ENCODE results near the gene MDP1. TPM values are rescaled to one million over a fixed set of nuclear protein-coding genes. Genes with fewer than 3 reads are reported as not detected.
A peak's percentile ranks its signal among the peaks of the same experiment; 100 is the strongest.

Gene MDP1
- total RNA-seq, 1 donor from 2014 or later: 23.7 TPM

- no peak for DNase-seq
Observed at GRCh38 chr14:24197056-24197450, 18.8 kb downstream of the MDP1 start.

GRCh38 chr14:24196071-24197055 lies 19.5 kb downstream of the MDP1 start:
- peak; percentile 49 for DNase-seq

GRCh38 chr14:24195186-24196070 lies 20.4 kb downstream of the MDP1 start, which contains the start of gene TM9SF1:
TSS of gene TM9SF1 (minus strand) at chr14:24195441. CDS start at chr14:24195019, 422 bp downstream.
- DNase-seq: peak; percentile 93

- no peak for DNase-seq
Observed at GRCh38 chr14:24194873-24195185, 21.0 kb downstream of the MDP1 start.

- DNase-seq: no peak
Observed at GRCh38 chr14:24194186-24194872, 21.5 kb downstream of the MDP1 start.

GRCh38 chr14:24192933-24193332 lies 22.9 kb downstream of the MDP1 start:
- no peak for DNase-seq

GRCh38 chr14:24190416-24190815 lies 25.4 kb downstream of the MDP1 start:
- no peak for DNase-seq

- no peak for DNase-seq
Observed at GRCh38 chr14:24189460-24189859, 26.4 kb downstream of the MDP1 start.

- DNase-seq: no peak
Observed at GRCh38 chr14:24189059-24189375, 26.8 kb downstream of the MDP1 start.

- DNase-seq: peak; percentile 99
Observed at GRCh38 chr14:24188251-24189058, 27.4 kb downstream of the MDP1 start, which contains the start of gene IPO4. TSS of gene IPO4 (minus strand) at chr14:24188816. CDS start at chr14:24188787, 29 bp downstream.

- DNase-seq: no peak
Observed at GRCh38 chr14:24187539-24187915, 28.3 kb downstream of the MDP1 start.

- DNase-seq: no peak
Observed at GRCh38 chr14:24186831-24187538, 28.9 kb downstream of the MDP1 start.

- no peak for DNase-seq
Observed at GRCh38 chr14:24185741-24186140, 30.1 kb downstream of the MDP1 start.

GRCh38 chr14:24185026-24185425 lies 30.8 kb downstream of the MDP1 start:
- DNase-seq: no peak

- DNase-seq: no peak
Observed at GRCh38 chr14:24184104-24184970, 31.5 kb downstream of the MDP1 start.

- DNase-seq: no peak
Observed at GRCh38 chr14:24183014-24183481, 32.8 kb downstream of the MDP1 start.

GRCh38 chr14:24182110-24182882 lies 33.6 kb downstream of the MDP1 start:
- DNase-seq: no peak

GRCh38 chr14:24181371-24182077 lies 34.3 kb downstream of the MDP1 start:
- no peak for DNase-seq
